ENCODE measurements around the gene CABCOCO1.

The CABCOCO1 gene

DNA sequence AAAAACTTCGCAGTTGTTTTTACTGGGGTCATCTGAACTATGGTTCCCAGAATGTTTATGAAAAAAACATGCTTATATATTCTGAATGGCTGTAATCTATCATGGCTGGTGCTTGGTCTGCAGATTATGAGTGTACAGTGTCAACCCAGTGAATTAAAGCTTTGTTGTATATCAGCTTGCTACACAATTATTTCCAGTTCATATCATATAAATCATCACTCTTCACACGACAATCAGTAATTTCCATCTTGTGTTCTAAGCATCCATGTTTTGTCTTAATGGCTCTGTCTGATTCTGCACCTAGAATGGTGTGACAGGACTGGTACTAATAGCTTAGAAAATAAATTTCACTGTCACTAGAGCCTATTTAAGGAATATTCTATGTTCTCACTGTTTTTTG lies 83.6 kb downstream of the CABCOCO1 start:
- no peaks in the 10 kb centered on the region for H3K9me3 ChIP-seq (ENCODE audit: insufficient read depth, low read length, severe bottlenecking)
- no peak for TF ChIP-seq EZH2 (IDR thresholded peaks at IDR 0.05; ENCODE audit: borderline replicate concordance, low read depth, low read length, severe bottlenecking)
- TF ChIP-seq, protein P1, sequence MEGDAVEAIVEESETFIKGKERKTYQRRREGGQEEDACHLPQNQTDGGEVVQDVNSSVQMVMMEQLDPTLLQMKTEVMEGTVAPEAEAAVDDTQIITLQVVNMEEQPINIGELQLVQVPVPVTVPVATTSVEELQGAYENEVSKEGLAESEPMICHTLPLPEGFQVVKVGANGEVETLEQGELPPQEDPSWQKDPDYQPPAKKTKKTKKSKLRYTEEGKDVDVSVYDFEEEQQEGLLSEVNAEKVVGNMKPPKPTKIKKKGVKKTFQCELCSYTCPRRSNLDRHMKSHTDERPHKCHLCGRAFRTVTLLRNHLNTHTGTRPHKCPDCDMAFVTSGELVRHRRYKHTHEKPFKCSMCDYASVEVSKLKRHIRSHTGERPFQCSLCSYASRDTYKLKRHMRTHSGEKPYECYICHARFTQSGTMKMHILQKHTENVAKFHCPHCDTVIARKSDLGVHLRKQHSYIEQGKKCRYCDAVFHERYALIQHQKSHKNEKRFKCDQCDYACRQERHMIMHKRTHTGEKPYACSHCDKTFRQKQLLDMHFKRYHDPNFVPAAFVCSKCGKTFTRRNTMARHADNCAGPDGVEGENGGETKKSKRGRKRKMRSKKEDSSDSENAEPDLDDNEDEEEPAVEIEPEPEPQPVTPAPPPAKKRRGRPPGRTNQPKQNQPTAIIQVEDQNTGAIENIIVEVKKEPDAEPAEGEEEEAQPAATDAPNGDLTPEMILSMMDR (IDR thresholded peaks at IDR 0.05; ENCODE audit: borderline replicate concordance, extremely low read depth, low read length, poor library complexity, severe bottlenecking): no peak
- H3K27ac ChIP-seq (ENCODE audit: low read length): no peak overlapping the region
- ATAC-seq (ENCODE audit: insufficient read depth, low read depth): no peak
- no peak overlapping the region for H2AFZ ChIP-seq (ENCODE audit: low read depth, low read length)
- no peak overlapping the region for H3K9ac ChIP-seq (ENCODE audit: low read depth, low read length)
- no peaks in the 10 kb centered on the region for H3K79me2 ChIP-seq (ENCODE audit: insufficient read depth, low read length)
- H4K20me1 ChIP-seq (ENCODE audit: insufficient read depth, low read length): no peaks in the 10 kb centered on the region
- H3K36me3 ChIP-seq (ENCODE audit: insufficient read depth, low read length): no peaks in the 10 kb centered on the region
- H3K27me3 ChIP-seq (ENCODE audit: insufficient read depth, low read length, poor library complexity): no peaks in the 10 kb centered on the region
- no peak overlapping the region for H3K4me2 ChIP-seq (ENCODE audit: insufficient read depth, low read length)
- no peak for DNase-seq
- H3K4me3 ChIP-seq (ENCODE audit: low read depth in 1 of 2, low read length in 2 of 2): no peak overlapping the region
- H3K4me1 ChIP-seq (ENCODE audit: insufficient read depth, low read length): peaks cover 7% of the 10 kb centered on the region

DNA sequence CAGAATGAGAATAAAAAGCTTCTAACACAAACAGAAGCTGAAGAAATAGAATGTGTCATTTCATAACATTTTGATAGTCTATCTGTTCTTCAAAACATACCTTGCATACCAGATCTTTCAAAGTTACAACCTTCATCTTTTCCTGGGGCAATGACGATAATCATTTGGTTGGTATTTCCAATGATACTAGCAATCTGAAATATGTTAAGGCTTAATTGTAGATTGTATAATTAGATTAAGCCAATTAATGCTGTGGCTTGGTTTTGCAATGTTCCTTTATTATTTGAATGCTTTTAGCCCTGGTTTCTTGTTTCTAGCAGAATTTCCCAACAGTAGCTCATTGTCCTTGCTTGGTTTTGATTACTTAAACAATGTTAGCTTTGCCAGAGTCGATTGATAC lies 84.6 kb downstream of the CABCOCO1 start:
- H3K9me3 ChIP-seq (ENCODE audit: insufficient read depth, low read length, severe bottlenecking): no peaks in the 10 kb centered on the region
- no peaks in the 10 kb centered on the region for H3K27me3 ChIP-seq (ENCODE audit: insufficient read depth, low read length, poor library complexity)
- ATAC-seq (ENCODE audit: insufficient read depth, low read depth) (no peak), DNase-seq (no peak)
- H3K36me3 ChIP-seq (ENCODE audit: insufficient read depth, low read length): no peaks in the 10 kb centered on the region
- no peak overlapping the region for H3K9ac ChIP-seq (ENCODE audit: low read depth, low read length)
- TF ChIP-seq, protein P1 (IDR thresholded peaks at IDR 0.05; ENCODE audit: borderline replicate concordance, extremely low read depth, low read length, poor library complexity, severe bottlenecking): no peak
- TF ChIP-seq EZH2 (IDR thresholded peaks at IDR 0.05; ENCODE audit: borderline replicate concordance, low read depth, low read length, severe bottlenecking): no peak
- H3K4me3 ChIP-seq (ENCODE audit: low read depth in 1 of 2, low read length in 2 of 2): no peak overlapping the region
- H3K27ac ChIP-seq (ENCODE audit: low read length): no peak overlapping the region
- H3K79me2 ChIP-seq (ENCODE audit: insufficient read depth, low read length): no peaks in the 10 kb centered on the region
- peaks cover 17% of the 10 kb centered on the region for H3K4me1 ChIP-seq (ENCODE audit: insufficient read depth, low read length)
- H3K4me2 ChIP-seq (ENCODE audit: insufficient read depth, low read length): no peak overlapping the region
- H4K20me1 ChIP-seq (ENCODE audit: insufficient read depth, low read length): no peaks in the 10 kb centered on the region
- no peak overlapping the region for H2AFZ ChIP-seq (ENCODE audit: low read depth, low read length)

DNA sequence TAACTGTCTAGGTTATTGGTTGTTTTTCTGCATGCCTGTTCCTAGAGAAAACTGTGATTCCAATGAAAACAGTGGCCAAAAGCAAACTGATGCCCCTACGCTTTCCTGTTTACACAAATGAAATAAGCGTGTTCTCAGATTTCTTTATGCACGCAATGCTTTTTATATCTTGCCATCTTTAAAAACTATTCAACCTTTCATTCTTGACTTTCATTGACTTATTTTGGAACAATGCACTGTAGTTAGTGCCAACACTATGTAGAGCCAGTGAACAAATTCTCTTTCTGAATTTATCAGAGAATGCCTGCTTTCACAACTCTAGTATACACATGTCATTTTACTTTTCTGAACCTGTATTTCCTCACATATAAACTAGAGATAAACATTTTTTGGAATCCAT lies 86.6 kb downstream of the CABCOCO1 start:
- ATAC-seq (ENCODE audit: insufficient read depth, low read depth): no peak
- no peak overlapping the region for H3K9ac ChIP-seq (ENCODE audit: low read depth, low read length)

More for the DNA sequence above, 86.6 kb downstream of the CABCOCO1 start:
- H3K27me3 ChIP-seq (ENCODE audit: insufficient read depth, low read length, poor library complexity): no peaks in the 10 kb centered on the region
- H2AFZ ChIP-seq (ENCODE audit: low read depth, low read length): no peak overlapping the region
- no peaks in the 10 kb centered on the region for H3K79me2 ChIP-seq (ENCODE audit: insufficient read depth, low read length)
- H4K20me1 ChIP-seq (ENCODE audit: insufficient read depth, low read length): no peaks in the 10 kb centered on the region
- H3K4me2 ChIP-seq (ENCODE audit: insufficient read depth, low read length): no peak overlapping the region
- H3K36me3 ChIP-seq (ENCODE audit: insufficient read depth, low read length): no peaks in the 10 kb centered on the region
- no peaks in the 10 kb centered on the region for H3K9me3 ChIP-seq (ENCODE audit: insufficient read depth, low read length, severe bottlenecking)
- DNase-seq: no peak
- peaks cover 23% of the 10 kb centered on the region for H3K4me1 ChIP-seq (ENCODE audit: insufficient read depth, low read length)
- no peak overlapping the region for H3K4me3 ChIP-seq (ENCODE audit: low read depth in 1 of 2, low read length in 2 of 2)
- no peak overlapping the region for H3K27ac ChIP-seq (ENCODE audit: low read length)
- TF ChIP-seq EZH2 (IDR thresholded peaks at IDR 0.05; ENCODE audit: borderline replicate concordance, low read depth, low read length, severe bottlenecking): no peak
- TF ChIP-seq, protein P1 (IDR thresholded peaks at IDR 0.05; ENCODE audit: borderline replicate concordance, extremely low read depth, low read length, poor library complexity, severe bottlenecking): no peak

Data from DND-41 (cell line).